Stimulated activated memory B cell treated with anti-CD40 and anti-IgM and Interleukin-4, amounts not matched to agents 10 μg/mL and 1 μg/mL and 100 μg/mL, for 72 hours (primary cell): ENCODE data around the gene MTERF1.
"Not testable (repeated sequence)": the region's sequence is repeated elsewhere in the genome, so short reads cannot be mapped to it uniquely, and the experiment has no call there.

Source experiments
- ATAC-seq: fragments of 150-1000 bp; cut with Tn5 transposase; 2 replicates; pipeline ENCODE4 v1.10.0; 2021
- H3K27ac Mint-ChIP-seq: one replicate; pipeline ENCODE4 v1.8.0; 2022; ENCODE audit warnings: mild to moderate bottlenecking, mixed read lengths
- H3K27me3 Mint-ChIP-seq: one replicate; pipeline ENCODE4 v1.8.0; 2022; ENCODE audit warnings: mixed read lengths
- H3K36me3 Mint-ChIP-seq: one replicate; pipeline ENCODE4 v1.8.0; 2022; ENCODE audit warnings: mixed read lengths
- H3K4me1 Mint-ChIP-seq: one replicate; pipeline ENCODE4 v1.8.0; 2022; ENCODE audit warnings: mixed read lengths
- H3K4me3 Mint-ChIP-seq: one replicate; pipeline ENCODE4 v1.8.0; 2022; ENCODE audit warnings: mild to moderate bottlenecking, moderate library complexity, mixed read lengths
- H3K9me3 Mint-ChIP-seq: one replicate; pipeline ENCODE4 v1.8.0; 2022; ENCODE audit warnings: mixed read lengths

MTERF1 gene

DNA sequence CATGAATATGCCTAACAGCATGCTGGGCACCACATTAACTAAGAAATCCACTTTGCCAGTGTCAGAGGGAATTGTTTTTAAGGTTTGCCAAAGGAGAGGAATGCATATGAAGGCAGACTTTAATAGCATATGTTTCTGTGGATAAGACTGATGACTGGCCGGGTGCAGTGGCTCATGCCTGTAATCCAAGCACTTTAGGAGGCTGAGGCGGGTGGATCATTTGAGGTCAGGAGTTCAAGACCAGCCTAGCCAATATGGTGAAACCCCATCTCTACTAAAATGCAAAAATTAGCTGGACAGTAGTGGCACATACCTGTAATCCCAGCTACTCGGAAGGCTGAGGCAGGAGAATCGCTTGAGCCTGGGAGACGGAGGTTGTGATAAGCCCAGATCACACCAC is 13.2 kb upstream of the MTERF1 start:
- H3K36me3 Mint-ChIP-seq, H3K4me3 Mint-ChIP-seq, H3K4me1 Mint-ChIP-seq, ATAC-seq, H3K27ac Mint-ChIP-seq, H3K9me3 Mint-ChIP-seq: not testable (repeated sequence)
- peaks cover 18% of the 10 kb centered on the region for H3K27me3 Mint-ChIP-seq

DNA sequence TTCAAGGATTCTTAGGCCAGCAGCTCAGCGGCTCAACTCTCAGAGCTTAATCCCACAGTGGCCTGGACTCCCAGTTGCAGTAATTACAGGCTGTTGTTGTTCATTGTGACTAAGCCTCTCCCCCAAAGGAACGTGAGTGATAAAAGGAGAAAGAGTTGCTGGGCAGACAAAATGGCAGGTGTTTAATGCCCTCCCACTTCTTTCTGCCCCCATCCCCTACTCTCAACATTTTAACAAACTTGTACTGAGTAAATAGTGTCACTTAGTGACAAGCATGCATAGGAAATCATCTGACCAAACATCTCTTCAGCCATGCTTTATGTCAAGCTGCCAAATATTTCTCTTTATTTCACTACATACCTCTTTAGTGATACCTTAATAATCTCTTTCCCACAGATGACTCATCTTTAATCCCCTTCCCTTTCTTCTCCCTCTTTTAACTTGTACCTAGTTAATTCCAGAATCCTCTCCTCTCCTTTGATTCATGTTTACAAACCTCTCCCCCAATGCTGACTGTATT is 12.4 kb upstream of the MTERF1 start:
- no peak overlapping the region for H3K4me3 Mint-ChIP-seq
- no peaks in the 10 kb centered on the region for H3K4me1 Mint-ChIP-seq
- H3K27me3 Mint-ChIP-seq, result peaks cover 18% of the 10 kb centered on the region
- H3K9me3 Mint-ChIP-seq, result no peaks in the 10 kb centered on the region
- no peaks in the 10 kb centered on the region for H3K36me3 Mint-ChIP-seq
- no peak overlapping the region for H3K27ac Mint-ChIP-seq
- ATAC-seq, result no peak

DNA sequence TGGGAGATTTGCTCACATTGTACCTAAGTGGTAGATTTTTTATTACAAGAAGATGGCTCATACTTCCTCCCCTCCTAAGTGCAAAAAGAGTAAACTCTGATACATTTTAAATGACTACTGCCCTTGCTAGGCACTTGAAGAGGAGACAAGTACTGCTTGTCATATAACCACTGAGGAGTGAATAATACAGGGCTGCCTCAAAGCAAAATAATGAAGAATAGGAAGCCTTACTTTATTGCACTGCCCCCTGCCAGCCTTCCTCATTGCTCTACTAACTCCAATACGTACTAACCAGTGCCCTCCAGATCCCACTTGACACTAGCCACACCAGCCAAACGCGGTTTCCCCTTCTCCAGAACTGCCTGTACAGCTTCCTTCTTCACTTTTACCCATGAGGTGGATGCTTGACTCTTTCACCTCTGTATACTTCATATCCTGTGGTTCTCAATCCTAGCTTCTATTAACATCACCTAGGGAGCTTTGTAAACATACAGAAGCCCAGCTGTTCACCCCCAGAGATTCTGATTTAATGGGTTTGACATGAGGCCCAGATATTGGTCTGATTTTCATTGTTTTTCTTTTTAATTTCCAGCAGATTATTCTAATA is 11.7 kb upstream of the MTERF1 start:
- H3K9me3 Mint-ChIP-seq, result peaks cover under 1% of the 10 kb centered on the region
- H3K36me3 Mint-ChIP-seq, result peaks cover 2% of the 10 kb centered on the region
- no peak overlapping the region for H3K4me3 Mint-ChIP-seq
- peaks cover 18% of the 10 kb centered on the region for H3K27me3 Mint-ChIP-seq
- no peaks in the 10 kb centered on the region for H3K4me1 Mint-ChIP-seq
- H3K27ac Mint-ChIP-seq, result no peak overlapping the region
- ATAC-seq, result no peak

DNA sequence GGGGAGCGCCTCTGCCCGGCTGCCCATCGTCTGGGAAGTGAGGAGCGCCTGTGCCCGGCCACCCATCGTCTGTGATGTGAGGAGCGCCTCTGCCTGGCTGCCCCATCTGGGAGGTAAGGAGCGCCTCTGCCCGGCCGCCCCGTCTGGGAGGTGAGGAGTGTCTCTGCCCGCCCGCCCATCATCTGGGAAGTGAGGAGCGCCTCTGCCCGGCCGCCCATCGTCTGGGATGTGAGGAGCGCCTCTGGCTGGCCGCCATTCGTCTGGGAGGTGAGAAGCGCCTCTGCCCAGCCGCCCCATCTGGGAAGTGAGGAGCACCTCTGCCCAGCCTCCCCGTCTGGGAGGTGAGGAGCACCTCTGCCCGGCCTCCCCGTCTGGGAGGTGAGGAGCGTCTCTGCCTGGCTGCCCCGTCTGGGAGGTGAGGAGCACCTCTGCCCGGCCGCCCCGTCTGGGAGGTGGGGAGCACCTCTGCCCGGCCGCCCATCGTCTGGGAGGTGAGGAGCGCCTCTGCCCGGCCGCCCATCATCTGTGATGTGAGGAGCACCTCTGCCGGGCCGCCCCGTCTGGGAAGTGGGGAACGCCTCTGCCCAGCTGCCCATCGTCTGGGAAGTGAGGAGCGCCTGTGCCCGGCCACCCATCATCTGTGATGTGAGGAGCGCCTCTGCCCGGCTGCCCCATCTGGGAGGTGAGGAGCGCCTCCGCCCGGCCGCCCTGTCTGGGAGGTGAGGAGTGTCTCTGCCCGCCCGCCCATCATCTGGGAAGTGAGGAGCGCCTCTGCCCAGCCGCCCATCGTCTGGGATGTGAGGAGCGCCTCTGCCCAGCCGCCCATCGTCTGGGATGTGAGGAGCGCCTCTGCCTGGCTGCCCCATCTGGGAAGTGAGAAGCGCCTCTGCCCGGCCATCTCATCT is 8.0 kb upstream of the MTERF1 start:
- H3K4me3 Mint-ChIP-seq, H3K27ac Mint-ChIP-seq, H3K27me3 Mint-ChIP-seq, H3K9me3 Mint-ChIP-seq, ATAC-seq, H3K4me1 Mint-ChIP-seq, H3K36me3 Mint-ChIP-seq: not testable (repeated sequence)

DNA sequence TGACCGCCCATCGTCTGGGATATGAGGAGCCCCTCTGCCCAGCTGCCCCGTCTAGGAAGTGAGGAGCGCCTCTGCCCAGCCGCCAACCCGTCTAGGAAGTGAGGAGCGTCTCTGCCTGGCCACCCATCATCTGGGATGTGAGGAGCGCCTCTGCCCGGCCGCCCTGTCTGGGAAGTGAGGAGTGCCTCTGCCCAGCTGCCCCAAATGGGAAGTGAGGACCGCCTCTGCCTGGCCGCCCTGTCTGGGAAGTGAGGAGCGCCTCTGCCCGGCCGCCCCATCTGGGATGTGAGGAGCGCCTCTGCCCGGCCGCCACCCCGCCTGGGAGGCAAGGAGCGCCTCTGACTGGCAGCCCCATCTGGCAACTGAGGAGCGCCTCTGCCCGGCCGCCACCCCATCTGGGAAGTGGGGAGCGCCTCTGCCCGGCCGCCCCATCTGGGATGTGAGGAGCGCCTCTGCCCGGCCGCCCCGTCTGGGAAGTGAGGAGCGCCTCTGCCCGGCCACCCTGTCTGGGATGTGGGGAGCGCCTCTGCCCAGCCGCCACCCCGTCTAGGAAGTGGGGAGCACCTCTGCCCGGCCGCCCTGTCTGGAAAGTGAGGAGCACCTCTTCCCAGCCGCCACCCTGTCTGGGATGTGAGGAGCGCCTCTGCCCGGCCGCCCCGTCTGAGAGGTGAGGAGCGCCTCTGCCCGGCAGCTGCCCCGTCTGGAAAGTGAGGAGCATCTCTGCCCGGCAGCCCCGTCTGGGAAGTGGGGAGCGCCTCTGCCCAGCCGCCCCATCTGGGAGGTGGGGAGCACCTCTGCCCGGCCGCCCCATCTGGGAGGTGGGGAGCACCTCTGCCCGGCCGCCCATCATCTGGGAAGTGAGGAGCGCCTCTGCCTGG is 7.1 kb upstream of the MTERF1 start:
- not testable (repeated sequence) for H3K4me1 Mint-ChIP-seq, H3K27me3 Mint-ChIP-seq, H3K9me3 Mint-ChIP-seq, H3K27ac Mint-ChIP-seq, H3K4me3 Mint-ChIP-seq, H3K36me3 Mint-ChIP-seq, ATAC-seq

DNA sequence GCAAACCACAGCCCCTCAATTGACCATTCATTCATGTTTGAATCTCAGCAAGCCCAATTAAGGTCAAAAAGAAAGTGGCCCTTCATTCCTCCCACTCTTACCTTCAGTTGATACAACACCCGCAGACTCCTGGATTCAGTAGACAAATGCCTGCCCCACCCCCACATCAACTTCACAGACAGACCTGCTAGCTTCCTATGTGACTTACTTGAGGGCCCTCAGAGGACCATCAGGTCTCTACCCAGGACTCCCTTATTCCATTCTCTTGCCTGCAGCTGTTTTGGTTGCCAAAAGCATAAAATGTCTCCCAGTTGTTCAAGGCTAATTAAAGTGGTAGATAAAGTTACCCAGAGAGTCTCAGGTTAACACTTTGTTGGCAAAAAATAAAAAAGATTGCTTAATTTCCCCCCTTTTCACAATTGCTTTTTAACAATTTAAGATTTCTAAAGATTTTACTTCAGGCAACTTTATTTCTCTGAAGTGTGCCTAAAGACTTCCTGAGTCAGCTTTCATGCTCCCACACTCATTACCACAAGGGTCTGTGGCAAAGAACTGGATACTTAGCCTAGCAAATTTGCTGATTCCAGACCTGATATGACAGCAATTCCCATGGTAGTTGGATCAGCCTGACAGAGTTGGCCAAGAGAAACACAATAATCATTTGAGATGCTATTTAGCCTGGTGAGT is 3.3 kb upstream of the MTERF1 start:
- Mint-ChIP-seq H3K9me3 (peaks cover 6% of the 10 kb centered on the region), H3K27ac (no peak overlapping the region), H3K4me1 (peaks cover 12% of the 10 kb centered on the region), H3K4me3 (no peak overlapping the region), H3K27me3 (no peaks in the 10 kb centered on the region), H3K36me3 (peaks cover 8% of the 10 kb centered on the region)
- no peak for ATAC-seq

DNA sequence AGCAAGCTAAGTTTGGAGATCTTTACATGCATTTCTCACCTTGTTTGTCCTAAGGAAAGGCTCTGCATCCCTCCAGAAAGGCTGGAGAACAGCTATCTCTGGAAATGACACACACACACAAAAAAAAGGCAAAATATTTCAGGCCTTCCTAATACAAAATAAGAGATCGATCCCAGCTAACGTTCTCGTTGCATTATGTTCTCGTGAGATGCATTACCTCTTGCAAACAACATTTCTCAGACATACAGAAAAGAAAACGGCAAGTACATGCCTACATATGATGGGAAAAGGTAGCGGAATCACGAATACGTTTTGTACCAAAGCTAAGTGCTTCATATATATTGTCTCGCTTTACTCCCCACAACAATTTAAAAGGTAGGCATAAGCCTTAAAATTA is 488 bp downstream of the MTERF1 start:
- Mint-ChIP-seq H3K9me3 (no peaks in the 10 kb centered on the region), H3K4me3 (peak overlapping the region; percentile 90), H3K36me3 (peaks cover 27% of the 10 kb centered on the region), H3K27ac (peak overlapping the region; percentile 84), H3K27me3 (no peaks in the 10 kb centered on the region), H3K4me1 (peaks cover 33% of the 10 kb centered on the region)
- no peak for ATAC-seq

DNA sequence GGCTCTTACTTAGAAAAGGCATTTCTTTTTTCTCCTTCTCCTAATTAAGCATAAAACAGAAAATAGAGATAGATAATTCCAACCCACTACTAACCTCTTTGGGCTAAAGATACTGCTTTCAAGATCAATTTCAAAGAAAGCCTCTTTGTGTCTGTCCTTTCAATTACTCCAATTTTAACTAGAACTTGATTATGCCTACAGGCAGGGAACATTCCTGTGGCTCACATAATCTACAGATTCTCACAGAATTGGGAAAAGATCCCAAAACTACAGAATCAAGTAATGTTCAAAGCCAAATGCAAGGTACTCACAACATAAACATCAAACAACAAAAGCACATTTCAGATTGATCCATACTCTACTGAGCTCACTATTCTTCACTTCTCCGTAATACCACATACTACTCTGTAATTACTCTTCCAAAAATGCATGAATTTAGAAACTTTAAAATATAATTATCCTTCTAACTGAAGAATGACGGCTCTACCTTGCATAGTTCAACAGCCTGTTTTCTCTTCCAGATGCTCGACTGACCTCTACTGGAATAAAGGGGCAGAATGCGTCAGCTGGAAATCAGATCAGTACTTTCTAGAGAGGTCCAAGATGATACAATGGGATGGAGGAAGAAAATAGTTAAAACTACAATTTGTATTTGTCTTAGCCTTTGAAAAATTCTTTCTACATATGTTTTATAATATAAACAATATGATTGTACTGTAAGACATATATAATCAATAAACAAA is 3.9 kb downstream of the MTERF1 start:
- Mint-ChIP-seq H3K36me3 (peaks cover 45% of the 10 kb centered on the region), H3K9me3 (no peaks in the 10 kb centered on the region), H3K4me3 (no peak overlapping the region), H3K27ac (no peak overlapping the region), H3K27me3 (no peaks in the 10 kb centered on the region), H3K4me1 (peaks cover 40% of the 10 kb centered on the region)
- no peak for ATAC-seq

DNA sequence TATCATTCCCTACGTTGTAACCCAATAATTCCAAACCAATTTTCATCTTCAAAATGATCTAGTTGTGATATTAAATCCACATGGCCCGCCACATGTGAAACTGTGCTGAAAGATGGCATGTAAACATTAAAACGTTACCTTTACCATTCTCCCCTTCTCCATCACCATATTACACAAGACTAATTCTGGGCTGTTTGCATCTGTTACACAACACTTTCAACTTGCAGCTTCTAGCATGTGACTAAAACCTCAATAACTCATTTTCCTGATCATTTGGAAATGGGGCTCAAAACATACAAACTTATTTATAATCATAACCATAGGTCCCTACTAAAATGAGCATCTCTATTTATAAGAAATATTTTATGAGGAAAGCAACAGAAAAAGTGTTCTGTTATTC is 4.7 kb downstream of the MTERF1 start:
- Mint-ChIP-seq H3K36me3 (peaks cover 52% of the 10 kb centered on the region), H3K4me3 (no peak overlapping the region), H3K4me1 (peaks cover 47% of the 10 kb centered on the region), H3K27ac (no peak overlapping the region), H3K27me3 (no peaks in the 10 kb centered on the region), H3K9me3 (no peaks in the 10 kb centered on the region)
- ATAC-seq, result no peak

DNA sequence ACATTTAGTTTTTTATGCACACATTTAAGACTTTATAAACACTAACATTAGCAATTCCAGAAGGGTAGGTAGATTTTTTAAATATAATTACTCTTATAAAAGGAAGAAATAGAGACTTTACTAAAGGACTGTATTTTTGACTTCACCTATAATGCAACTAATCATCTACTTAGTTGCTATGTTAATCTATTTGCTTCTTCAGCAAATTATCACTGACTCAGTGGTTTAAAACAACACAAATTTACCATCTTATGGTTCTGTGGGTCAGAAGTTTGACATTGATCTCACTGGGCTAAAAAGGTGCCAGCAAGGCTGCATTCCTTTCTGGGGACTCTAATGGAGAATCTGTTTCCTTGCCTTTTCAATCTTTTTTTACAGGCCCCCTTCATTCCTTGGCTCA is 7.6 kb downstream of the MTERF1 start:
- ATAC-seq, result no peak
- no peak overlapping the region for H3K27ac Mint-ChIP-seq
- H3K27me3 Mint-ChIP-seq, result no peaks in the 10 kb centered on the region
- peaks cover 32% of the 10 kb centered on the region for H3K4me1 Mint-ChIP-seq
- H3K4me3 Mint-ChIP-seq, result no peak overlapping the region
- no peaks in the 10 kb centered on the region for H3K9me3 Mint-ChIP-seq
- H3K36me3 Mint-ChIP-seq, result peaks cover 51% of the 10 kb centered on the region

DNA sequence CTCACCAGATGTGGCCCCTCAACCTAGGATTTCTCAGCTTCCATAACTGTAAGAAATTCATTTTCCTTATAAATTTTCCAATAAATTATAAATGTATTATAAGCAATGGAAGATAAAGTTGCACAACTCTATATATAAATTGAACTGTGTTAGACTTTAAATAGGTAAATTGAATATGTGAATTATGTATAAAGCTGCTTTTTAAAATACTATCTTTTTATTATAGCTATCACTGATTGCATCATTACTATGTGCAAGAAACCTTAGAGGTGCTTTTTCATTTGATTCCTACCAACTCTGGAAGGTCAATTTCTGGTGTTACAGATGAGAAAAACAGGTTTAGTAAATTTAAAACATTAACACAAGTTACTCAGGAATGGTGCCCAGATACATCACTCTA is 8.4 kb downstream of the MTERF1 start:
- ATAC-seq, result no peak
- Mint-ChIP-seq H3K9me3 (no peaks in the 10 kb centered on the region), H3K4me3 (no peak overlapping the region), H3K36me3 (peaks cover 42% of the 10 kb centered on the region), H3K27me3 (no peaks in the 10 kb centered on the region), H3K4me1 (peaks cover 23% of the 10 kb centered on the region), H3K27ac (no peak overlapping the region)

DNA sequence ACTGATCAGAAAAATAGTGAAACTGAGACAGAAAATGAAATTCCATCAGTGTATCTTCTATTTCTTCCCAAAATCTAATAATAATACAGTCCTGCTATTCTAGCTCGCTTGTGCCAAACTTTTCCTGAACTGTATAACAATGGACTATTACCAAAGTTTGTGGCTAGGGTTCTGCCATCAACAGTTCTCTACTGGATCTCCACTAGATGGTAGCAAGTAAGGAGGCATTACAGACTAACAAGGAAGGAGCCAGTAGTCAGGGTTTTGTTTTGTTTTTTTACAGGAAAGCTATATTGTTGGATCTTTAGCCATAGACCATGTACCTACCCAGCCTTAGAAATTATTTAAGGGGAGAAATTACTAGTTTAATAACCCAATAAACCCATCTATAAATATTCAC is 10.8 kb downstream of the MTERF1 start:
- Mint-ChIP-seq H3K4me1 (peaks cover 20% of the 10 kb centered on the region), H3K9me3 (no peaks in the 10 kb centered on the region), H3K27ac (no peak overlapping the region), H3K36me3 (peaks cover 31% of the 10 kb centered on the region), H3K4me3 (no peak overlapping the region), H3K27me3 (no peaks in the 10 kb centered on the region)
- ATAC-seq, result no peak

DNA sequence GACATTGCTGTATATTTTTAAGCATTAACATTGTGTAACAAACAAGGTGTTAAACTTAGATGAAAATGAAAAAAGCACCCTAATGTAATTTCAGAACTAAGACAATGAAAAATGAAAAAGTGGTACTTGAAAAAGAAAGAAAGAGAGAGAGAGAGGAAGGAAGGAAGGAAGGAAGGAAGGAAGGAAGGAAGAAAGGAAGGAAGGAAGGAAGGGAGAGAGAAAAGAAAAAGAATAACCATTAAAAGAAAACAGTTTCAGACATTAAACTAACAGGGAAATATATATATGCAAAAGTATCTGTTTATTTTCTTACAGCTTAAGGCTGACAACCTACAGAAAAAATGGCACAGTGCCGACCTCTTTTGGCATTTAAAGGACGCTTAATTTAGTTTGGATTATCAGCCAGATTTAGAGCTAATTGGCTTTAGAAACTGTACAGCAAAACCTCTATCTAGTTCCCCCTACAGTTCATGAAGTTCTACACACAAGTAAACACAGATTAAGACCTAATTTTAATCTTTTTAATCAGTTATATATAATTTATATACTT is 13.8 kb downstream of the MTERF1 start:
- Mint-ChIP-seq H3K36me3 (peaks cover 27% of the 10 kb centered on the region), H3K4me1 (peaks cover 14% of the 10 kb centered on the region), H3K4me3 (no peak overlapping the region), H3K9me3 (peaks cover 4% of the 10 kb centered on the region), H3K27me3 (no peaks in the 10 kb centered on the region), H3K27ac (no peak overlapping the region)
- ATAC-seq, result no peak

DNA sequence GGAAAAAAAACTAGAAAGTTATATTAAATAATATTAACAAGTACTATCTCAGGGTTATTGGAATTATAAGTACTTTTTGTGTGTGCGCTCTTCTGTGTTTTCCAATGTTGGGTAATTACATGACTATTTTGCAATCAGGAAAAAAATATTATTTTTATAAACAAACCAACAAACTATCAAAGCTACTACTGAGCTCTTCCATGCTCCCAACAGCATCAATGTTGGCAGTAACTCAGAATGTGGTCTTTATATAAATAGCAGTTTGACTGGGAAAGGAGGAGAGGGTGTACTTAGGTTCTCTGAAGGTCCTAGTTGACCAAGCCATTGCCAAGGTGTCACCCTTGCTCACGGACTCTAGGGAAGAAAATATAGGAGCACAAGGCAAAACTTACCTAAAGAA is 15.0 kb downstream of the MTERF1 start:
- H3K4me1 Mint-ChIP-seq, result peaks cover 7% of the 10 kb centered on the region
- no peak for ATAC-seq
- peaks cover 18% of the 10 kb centered on the region for H3K36me3 Mint-ChIP-seq
- H3K9me3 Mint-ChIP-seq, result peaks cover 4% of the 10 kb centered on the region
- H3K4me3 Mint-ChIP-seq, result no peak overlapping the region
- no peak overlapping the region for H3K27ac Mint-ChIP-seq
- no peaks in the 10 kb centered on the region for H3K27me3 Mint-ChIP-seq
